Myometrial cell (primary cell): ENCODE data around the gene DNAH5. TPM values are rescaled to one million over a fixed set of nuclear protein-coding genes. Genes with fewer than 3 reads are reported as not detected.

Source experiments
- total RNA-seq: library from RNA; depleted of rRNA; stranded (reverse); fragments of >200 nt; gene quantifications from 2 replicates; pipeline ENCODE4 v1.2.3, GENCODE V29; 2015

DNAH5 gene, protein sequence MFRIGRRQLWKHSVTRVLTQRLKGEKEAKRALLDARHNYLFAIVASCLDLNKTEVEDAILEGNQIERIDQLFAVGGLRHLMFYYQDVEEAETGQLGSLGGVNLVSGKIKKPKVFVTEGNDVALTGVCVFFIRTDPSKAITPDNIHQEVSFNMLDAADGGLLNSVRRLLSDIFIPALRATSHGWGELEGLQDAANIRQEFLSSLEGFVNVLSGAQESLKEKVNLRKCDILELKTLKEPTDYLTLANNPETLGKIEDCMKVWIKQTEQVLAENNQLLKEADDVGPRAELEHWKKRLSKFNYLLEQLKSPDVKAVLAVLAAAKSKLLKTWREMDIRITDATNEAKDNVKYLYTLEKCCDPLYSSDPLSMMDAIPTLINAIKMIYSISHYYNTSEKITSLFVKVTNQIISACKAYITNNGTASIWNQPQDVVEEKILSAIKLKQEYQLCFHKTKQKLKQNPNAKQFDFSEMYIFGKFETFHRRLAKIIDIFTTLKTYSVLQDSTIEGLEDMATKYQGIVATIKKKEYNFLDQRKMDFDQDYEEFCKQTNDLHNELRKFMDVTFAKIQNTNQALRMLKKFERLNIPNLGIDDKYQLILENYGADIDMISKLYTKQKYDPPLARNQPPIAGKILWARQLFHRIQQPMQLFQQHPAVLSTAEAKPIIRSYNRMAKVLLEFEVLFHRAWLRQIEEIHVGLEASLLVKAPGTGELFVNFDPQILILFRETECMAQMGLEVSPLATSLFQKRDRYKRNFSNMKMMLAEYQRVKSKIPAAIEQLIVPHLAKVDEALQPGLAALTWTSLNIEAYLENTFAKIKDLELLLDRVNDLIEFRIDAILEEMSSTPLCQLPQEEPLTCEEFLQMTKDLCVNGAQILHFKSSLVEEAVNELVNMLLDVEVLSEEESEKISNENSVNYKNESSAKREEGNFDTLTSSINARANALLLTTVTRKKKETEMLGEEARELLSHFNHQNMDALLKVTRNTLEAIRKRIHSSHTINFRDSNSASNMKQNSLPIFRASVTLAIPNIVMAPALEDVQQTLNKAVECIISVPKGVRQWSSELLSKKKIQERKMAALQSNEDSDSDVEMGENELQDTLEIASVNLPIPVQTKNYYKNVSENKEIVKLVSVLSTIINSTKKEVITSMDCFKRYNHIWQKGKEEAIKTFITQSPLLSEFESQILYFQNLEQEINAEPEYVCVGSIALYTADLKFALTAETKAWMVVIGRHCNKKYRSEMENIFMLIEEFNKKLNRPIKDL (N-terminal part only)
- 0.89 and 1.2 TPM in 2 replicates for total RNA-seq

DNA sequence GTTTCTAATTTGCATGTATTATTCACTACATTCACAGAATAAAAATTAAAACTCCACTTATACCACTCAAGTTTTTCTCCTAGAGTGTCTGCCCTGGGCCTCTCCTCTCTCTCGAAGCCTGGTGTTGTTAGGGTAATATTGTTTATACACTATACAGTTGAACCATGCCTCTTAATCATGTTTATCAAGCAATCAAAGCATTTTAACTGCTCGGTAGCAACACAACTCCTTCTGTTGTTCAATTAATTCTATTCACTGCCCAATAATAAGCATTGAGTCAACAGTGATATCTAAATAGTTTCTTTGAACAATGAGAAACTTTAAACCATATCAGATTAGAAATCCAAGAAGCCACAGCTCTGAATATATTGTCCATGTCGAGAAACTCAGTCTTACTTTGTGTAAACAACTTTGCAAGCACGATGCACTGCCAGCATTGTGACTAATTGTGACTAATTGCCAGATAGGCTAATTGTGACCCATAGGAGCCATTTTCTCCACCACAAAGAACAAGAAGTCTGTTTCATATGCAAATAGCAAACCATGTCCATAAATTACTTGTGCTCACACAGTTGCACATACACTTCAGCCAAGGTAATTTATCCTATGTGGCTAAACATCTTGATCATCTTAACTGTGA is at the start of gene DNAH5:
TSS of gene DNAH5 (minus strand) at position 129 of the 640 bp plus-strand sequence. CDS start 250 bp downstream, outside the sequence.

Other genes starting within 250 kb of the DNAH5 start
- 82.9 and 86.8 TPM in 2 replicates for gene TRIO, start 198.7 kb upstream of the DNAH5 start, total RNA-seq